Left ventricle myocardium inferior (tissue), 1 donor: ENCODE results near the gene ADAM12. TPM values are rescaled to one million over a fixed set of nuclear protein-coding genes. Genes with fewer than 3 reads are reported as not detected.

ENCODE experiments used
- DNase-seq: peaks from one replicate; pipeline ENCODE4 v3.0.0-alpha.2; 2020
- H3K27ac ChIP-seq: fragments of 200-600 bp; replicated peaks from 2 replicates; pipeline ENCODE4 v1.8.0; 2021
- H3K27me3 ChIP-seq: fragments of 200-600 bp; 2 replicates; pipeline ENCODE4 v1.8.0; 2021; ENCODE audit warnings: low read depth
- H3K36me3 ChIP-seq: fragments of 200-600 bp; 2 replicates; pipeline ENCODE4 v1.8.0; 2021
- H3K4me1 ChIP-seq: fragments of 200-600 bp; 2 replicates; pipeline ENCODE4 v1.8.0; 2021
- H3K4me3 ChIP-seq: fragments of 200-600 bp; 2 replicates; pipeline ENCODE4 v1.8.0; 2021; ENCODE audit warnings: mild to moderate bottlenecking, moderate library complexity
- H3K9me3 ChIP-seq: fragments of 200-600 bp; replicated peaks from 2 replicates; pipeline ENCODE4 v1.8.0; 2021
- CTCF ChIP-seq: fragments of 200-600 bp; IDR thresholded peaks from 2 replicates; pipeline ENCODE4 v1.8.0; 2021; ENCODE audit warnings: antibody characterized with exemption, mild to moderate bottlenecking, borderline replicate concordance
- intact Hi-C: fragments of 100-400 bp; cut with micrococcal nuclease; formaldehyde crosslinking; loops from one replicate; pipeline ENCODE4 v1.11.0; 2022
- total RNA-seq: library from RNA; stranded (reverse); fragmentation: NEBNext Ultra II Directional; extraction: Animal tissue kit (Norgen Biotek cat#: 25700); gene quantifications from one replicate; pipeline ENCODE4 v1.2.1, GENCODE V29; 2021
- donor health status: DM: no; HTN: yes; CAD: no; lungs with severe emphysema.

Gene ADAM12
- total RNA-seq, 1 donor from 2014 or later = 0.27 TPM

GRCh38 chr10:126066456-126066855 lies 321.8 kb downstream of the ADAM12 start:
- Histone ChIP-seq H3K27ac (no peak overlapping the region), H3K27me3 (no peaks in the 10 kb centered on the region), H3K4me1 (peaks cover 17% of the 10 kb centered on the region), H3K9me3 (peaks cover 4% of the 10 kb centered on the region), H3K4me3 (no peak overlapping the region), H3K36me3 (no peaks in the 10 kb centered on the region)
- no peak for DNase-seq
- intact Hi-C loops = no loop called here
- no peak for TF ChIP-seq CTCF

GRCh38 chr10:126065751-126066377 lies 322.4 kb downstream of the ADAM12 start:
- no peak for DNase-seq
- H3K9me3 ChIP-seq = peaks cover 6% of the 10 kb centered on the region
- H3K4me1 ChIP-seq = peaks cover 23% of the 10 kb centered on the region
- no peak overlapping the region for H3K27ac ChIP-seq
- no peaks in the 10 kb centered on the region for H3K27me3 ChIP-seq
- intact Hi-C loops = no loop called here
- H3K36me3 ChIP-seq = no peaks in the 10 kb centered on the region
- H3K4me3 ChIP-seq = no peak overlapping the region
- no peak for TF ChIP-seq CTCF

- no peak overlapping the region for H3K4me3 ChIP-seq
- H3K27me3 ChIP-seq = no peaks in the 10 kb centered on the region
- H3K9me3 ChIP-seq = peaks cover 6% of the 10 kb centered on the region
- peaks cover 37% of the 10 kb centered on the region for H3K4me1 ChIP-seq
- H3K27ac ChIP-seq = no peak overlapping the region
- H3K36me3 ChIP-seq = no peaks in the 10 kb centered on the region
- DNase-seq = no peak
- TF ChIP-seq CTCF = no peak
- intact Hi-C loops = no loop called here
Observed at GRCh38 chr10:126064512-126064911, 323.8 kb downstream of the ADAM12 start.

- Histone ChIP-seq H3K4me3 (no peak overlapping the region), H3K27me3 (peaks cover 9% of the 10 kb centered on the region), H3K9me3 (peaks cover 6% of the 10 kb centered on the region), H3K36me3 (no peaks in the 10 kb centered on the region), H3K4me1 (peaks cover 38% of the 10 kb centered on the region), H3K27ac (no peak overlapping the region)
- no peak for TF ChIP-seq CTCF
- DNase-seq = no peak
- intact Hi-C loops = no loop called here
Observed at GRCh38 chr10:126063353-126063791, 324.9 kb downstream of the ADAM12 start.

- DNase-seq = peak; percentile 88
- intact Hi-C loops = no loop called here
- TF ChIP-seq CTCF = no peak
- peak overlapping the region; percentile 65 for H3K27ac ChIP-seq
- no peaks in the 10 kb centered on the region for H3K36me3 ChIP-seq
- peaks cover 17% of the 10 kb centered on the region for H3K27me3 ChIP-seq
- peaks cover 38% of the 10 kb centered on the region for H3K4me1 ChIP-seq
- no peak overlapping the region for H3K4me3 ChIP-seq
- H3K9me3 ChIP-seq = peaks cover 6% of the 10 kb centered on the region
Observed at GRCh38 chr10:126062131-126063032, 325.9 kb downstream of the ADAM12 start.
